GM12801 (cell line): ENCODE data around the gene DUOXA1.

Experiments used
- CTCF ChIP-seq: IDR thresholded peaks from one replicate; pipeline ENCODE4 v1.5.1; 2011; ENCODE audit warnings: control low read depth; ENCODE audit not compliant: insufficient read length; ENCODE audit errors: extremely low read depth

The DUOXA1 gene

GRCh38 chr15:45097466-45097865 lies 32.2 kb downstream of the DUOXA1 start:
- no peak for TF ChIP-seq CTCF

GRCh38 chr15:45095661-45096060 lies 34.0 kb downstream of the DUOXA1 start:
- TF ChIP-seq CTCF: no peak

- TF ChIP-seq CTCF: no peak
Measured at GRCh38 chr15:45094358-45094730, 35.3 kb downstream of the DUOXA1 start.

- TF ChIP-seq CTCF: no peak
Measured at GRCh38 chr15:45093622-45094357, 35.9 kb downstream of the DUOXA1 start.

GRCh38 chr15:45093013-45093412 lies 36.7 kb downstream of the DUOXA1 start:
- no peak for TF ChIP-seq CTCF

GRCh38 chr15:45091576-45091975 lies 38.1 kb downstream of the DUOXA1 start:
- TF ChIP-seq CTCF: no peak

- TF ChIP-seq CTCF: no peak
Measured at GRCh38 chr15:45091161-45091560, 38.5 kb downstream of the DUOXA1 start.
